Measurements from ENCODE around the gene PIK3R5. TPM values are rescaled to one million over a fixed set of nuclear protein-coding genes. Genes with fewer than 3 reads are reported as not detected.

Gene PIK3R5
- total RNA-seq, 2 experiments from 2014 or later: 46.7 to 50.4 TPM

DNA sequence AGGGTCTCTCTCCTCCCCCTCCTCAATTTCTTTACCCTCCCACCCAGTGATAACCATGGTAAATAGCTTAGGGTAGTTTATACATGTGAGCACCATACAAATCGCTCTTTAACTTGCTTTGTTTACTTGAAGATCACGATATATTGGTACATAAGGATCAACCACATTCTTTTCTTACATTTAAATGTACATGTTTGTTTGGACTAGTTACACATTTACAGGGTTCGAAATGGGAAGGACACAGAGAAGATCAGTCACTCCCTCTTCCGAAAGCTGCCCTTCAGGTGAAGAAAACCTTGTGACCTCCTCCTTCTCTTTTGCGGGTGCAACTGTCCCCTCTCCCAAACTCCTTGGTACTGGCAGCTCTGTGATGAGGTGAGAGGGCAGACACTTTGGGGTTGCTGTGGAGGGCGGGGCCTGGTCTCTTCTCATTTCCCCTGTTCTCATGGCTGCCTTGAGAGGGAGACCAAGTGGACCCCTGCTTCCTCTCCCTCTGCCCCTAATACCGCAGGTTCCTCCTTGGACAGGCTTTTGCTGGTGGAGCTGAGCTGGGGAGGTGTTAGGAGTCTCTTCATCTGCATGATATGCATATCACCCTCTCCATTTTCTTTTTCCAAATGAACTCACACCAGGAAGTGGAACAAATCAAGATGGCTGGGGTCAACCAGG lies 93.3 kb downstream of the PIK3R5 start:
- ATAC-seq: no peak
- H3K9me3 Mint-ChIP-seq: no peaks in the 10 kb centered on the region
- CTCF ChIA-PET: interaction anchor here (1.2 to 1.6 kb wide), 2 partner anchors 86 to 126 kb away, joined by 3 to 4 read pairs; no protein-coding TSS in a partner anchor
- H3K4me1 Mint-ChIP-seq (ENCODE audit: low read depth): peaks cover 25% of the 10 kb centered on the region
- intact Hi-C loops (cut with micrococcal nuclease): no loop called here
- no peak overlapping the region for H3K27ac Mint-ChIP-seq
- no peaks in the 10 kb centered on the region for H3K27me3 Mint-ChIP-seq
- H3K36me3 Mint-ChIP-seq (ENCODE audit: low read depth): peaks cover 2% of the 10 kb centered on the region
- TF ChIP-seq, protein P1, sequence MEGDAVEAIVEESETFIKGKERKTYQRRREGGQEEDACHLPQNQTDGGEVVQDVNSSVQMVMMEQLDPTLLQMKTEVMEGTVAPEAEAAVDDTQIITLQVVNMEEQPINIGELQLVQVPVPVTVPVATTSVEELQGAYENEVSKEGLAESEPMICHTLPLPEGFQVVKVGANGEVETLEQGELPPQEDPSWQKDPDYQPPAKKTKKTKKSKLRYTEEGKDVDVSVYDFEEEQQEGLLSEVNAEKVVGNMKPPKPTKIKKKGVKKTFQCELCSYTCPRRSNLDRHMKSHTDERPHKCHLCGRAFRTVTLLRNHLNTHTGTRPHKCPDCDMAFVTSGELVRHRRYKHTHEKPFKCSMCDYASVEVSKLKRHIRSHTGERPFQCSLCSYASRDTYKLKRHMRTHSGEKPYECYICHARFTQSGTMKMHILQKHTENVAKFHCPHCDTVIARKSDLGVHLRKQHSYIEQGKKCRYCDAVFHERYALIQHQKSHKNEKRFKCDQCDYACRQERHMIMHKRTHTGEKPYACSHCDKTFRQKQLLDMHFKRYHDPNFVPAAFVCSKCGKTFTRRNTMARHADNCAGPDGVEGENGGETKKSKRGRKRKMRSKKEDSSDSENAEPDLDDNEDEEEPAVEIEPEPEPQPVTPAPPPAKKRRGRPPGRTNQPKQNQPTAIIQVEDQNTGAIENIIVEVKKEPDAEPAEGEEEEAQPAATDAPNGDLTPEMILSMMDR (IDR thresholded peaks at IDR 0.05): no peak
- H3K4me3 Mint-ChIP-seq: no peak overlapping the region
- DNase-seq: no peak
- POLR2A ChIA-PET: interaction anchor here (1.1 kb wide), 1 partner anchor 8 kb away, joined by 3 read pairs; no protein-coding TSS in a partner anchor

DNA sequence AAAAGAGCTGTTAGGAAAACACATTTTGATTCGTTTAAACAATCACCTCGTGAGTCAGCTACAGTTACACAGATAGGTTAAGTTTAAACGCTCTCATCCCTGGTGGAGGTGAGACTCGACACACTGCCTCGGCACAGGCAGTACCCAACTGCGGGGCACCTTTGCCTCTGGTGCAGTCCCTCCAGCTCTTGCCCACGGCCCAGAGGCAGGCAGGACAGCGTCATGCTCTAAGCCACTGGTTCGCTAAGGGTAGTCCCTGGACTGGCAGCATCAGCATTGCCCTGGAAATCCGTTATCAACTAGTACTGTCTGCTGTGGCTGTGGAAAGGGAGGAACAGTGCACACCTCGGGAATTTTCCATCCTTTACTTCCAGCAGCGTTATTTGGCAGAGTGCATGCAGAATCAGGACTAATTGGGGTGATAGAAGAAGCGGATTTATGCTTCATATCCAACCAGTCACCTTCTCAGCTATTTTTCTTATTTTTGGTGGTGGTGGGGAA lies 94.4 kb downstream of the PIK3R5 start:
- POLR2A ChIA-PET: no interaction called here
- Mint-ChIP-seq H3K27ac (no peak overlapping the region), H3K27me3 (no peaks in the 10 kb centered on the region), H3K4me1 (ENCODE audit: low read depth) (peaks cover 27% of the 10 kb centered on the region), H3K36me3 (ENCODE audit: low read depth) (no peaks in the 10 kb centered on the region), H3K4me3 (no peak overlapping the region), H3K9me3 (no peaks in the 10 kb centered on the region)
- intact Hi-C loops (cut with micrococcal nuclease): no loop called here
- ATAC-seq (no peak), DNase-seq (no peak)
- TF ChIP-seq, protein P1 (IDR thresholded peaks at IDR 0.05): no peak
- CTCF ChIA-PET: interaction anchor here (1.1 to 1.2 kb wide), 2 partner anchors 24 to 127 kb away, joined by 3 read pairs; no protein-coding TSS in a partner anchor

DNA sequence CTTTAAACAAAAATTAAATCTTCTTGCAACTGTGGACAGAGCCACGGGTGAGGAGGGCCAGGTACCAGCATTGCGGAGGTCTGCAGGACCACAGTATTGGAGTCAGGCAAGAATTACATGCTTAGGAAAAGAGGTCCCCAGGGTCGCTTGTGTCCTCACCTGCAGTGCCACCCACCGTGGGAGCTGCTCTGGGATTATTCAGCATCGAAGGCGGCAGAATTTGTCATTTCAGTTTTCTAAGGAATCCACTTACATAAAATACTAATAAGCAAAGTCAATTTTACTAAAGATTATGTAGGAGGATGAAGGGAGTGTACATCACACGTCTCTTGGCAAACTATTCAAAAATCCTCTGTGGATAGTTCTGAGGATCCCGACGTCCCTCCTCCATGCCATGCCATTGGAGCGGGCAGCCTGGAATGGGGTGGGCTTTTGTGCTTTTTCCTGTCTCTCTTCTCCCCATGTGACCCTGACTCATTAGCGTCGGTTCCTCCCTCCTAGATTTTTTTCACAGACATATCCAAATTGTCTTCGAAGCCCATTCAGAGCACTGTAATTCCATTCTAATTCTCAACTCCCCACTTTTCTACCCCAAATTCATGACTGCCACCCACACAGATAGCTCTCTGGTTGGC lies 95.0 kb downstream of the PIK3R5 start:
- ATAC-seq: no peak

DNA sequence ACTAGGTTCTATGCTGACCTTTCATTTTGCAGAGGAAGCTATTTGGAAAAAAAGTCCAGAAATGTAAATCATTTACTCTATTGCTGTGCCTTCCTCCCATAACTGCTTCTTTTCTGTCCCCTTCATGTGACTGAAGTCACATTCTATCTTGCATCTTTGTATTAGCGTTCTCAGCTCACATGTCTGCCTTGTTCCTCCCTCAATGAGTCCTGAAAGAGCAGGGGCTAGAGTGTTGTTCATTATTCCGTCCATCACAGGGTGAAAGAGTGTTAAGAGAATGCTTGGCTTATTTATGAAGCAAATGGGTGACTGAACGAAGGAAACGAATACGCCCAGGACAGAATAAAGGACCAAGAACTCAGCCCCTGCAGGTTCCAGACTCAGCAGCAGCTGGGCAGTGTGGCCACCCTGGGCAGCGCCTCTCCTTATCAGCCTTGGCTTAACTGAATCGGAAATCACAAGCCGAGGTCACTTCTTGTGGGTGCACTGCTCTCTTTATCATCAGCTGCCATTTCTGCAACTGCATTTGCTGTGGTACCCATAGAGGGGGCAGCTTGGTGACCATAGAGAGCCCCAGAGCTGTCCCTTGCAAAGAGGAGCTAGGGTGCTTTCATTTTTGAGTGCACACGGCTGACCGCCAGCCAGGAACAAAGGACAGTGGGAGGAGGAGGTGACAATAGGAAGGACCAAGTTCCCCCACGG lies 96.2 kb downstream of the PIK3R5 start:
- ATAC-seq: no peak
- Mint-ChIP-seq H3K4me3 (no peak overlapping the region), H3K27ac (no peak overlapping the region), H3K9me3 (no peaks in the 10 kb centered on the region), H3K36me3 (ENCODE audit: low read depth) (no peaks in the 10 kb centered on the region), H3K27me3 (no peaks in the 10 kb centered on the region), H3K4me1 (ENCODE audit: low read depth) (peaks cover 27% of the 10 kb centered on the region)
- TF ChIP-seq, protein P1 (IDR thresholded peaks at IDR 0.05): no peak
- POLR2A ChIA-PET: interaction anchor here (0.7 to 1.3 kb wide), 3 partner anchors 9 to 137 kb away, joined by 4 to 5 read pairs (median 5); no protein-coding TSS in a partner anchor
- no peak for DNase-seq
- intact Hi-C loops (cut with micrococcal nuclease): no loop called here
- CTCF ChIA-PET: interaction anchor here (1.2 kb wide), 1 partner anchor 87 kb away, joined by 3 read pairs; no protein-coding TSS in a partner anchor

More for the DNA sequence above, 95.0 kb downstream of the PIK3R5 start:
- Mint-ChIP-seq H3K4me1 (ENCODE audit: low read depth) (peaks cover 27% of the 10 kb centered on the region), H3K27ac (no peak overlapping the region), H3K9me3 (no peaks in the 10 kb centered on the region), H3K4me3 (no peak overlapping the region), H3K27me3 (no peaks in the 10 kb centered on the region), H3K36me3 (ENCODE audit: low read depth) (no peaks in the 10 kb centered on the region)
- POLR2A ChIA-PET: no interaction called here
- no peak for DNase-seq
- TF ChIP-seq, protein P1 (IDR thresholded peaks at IDR 0.05): no peak
- CTCF ChIA-PET: interaction anchor here (1.1 to 1.2 kb wide), 2 partner anchors 24 to 127 kb away, joined by 3 read pairs; no protein-coding TSS in a partner anchor
- intact Hi-C loops (cut with micrococcal nuclease): no loop called here
